ENCODE measurements around the gene KCTD18.

KCTD18 gene

DNA sequence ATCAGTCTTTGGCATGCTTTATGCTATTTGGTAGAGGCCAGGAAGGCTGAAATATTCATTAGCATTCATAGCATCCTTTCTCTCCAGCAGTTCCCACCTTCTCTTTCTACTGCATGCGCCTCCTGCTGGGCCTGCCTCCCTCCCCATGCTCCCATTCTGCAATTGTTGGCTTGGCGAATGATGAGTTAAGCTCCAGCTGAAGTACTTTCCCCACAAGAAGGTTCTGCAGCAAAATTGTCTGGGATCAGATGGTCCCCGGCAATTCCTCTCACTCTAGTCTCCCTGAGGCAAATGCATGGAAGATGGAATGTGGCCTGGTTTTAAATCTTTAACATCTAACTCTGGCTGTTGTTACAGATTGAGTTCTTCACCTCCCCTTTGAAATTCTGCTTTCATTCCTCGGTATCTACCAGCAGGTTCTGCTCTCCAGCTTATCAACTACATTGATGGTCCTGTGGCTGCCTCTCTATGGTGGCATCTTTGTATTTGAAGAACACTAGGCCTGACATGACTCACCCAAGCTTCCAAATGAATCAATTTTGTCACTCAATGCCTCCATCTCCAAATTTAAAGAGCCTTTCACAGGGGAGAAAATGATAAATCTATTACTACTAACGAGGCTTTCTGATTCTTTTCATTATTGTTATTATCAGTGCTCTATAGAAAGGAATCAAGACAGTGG lies 55.9 kb downstream of the KCTD18 start:
- no peak for ATAC-seq

DNA sequence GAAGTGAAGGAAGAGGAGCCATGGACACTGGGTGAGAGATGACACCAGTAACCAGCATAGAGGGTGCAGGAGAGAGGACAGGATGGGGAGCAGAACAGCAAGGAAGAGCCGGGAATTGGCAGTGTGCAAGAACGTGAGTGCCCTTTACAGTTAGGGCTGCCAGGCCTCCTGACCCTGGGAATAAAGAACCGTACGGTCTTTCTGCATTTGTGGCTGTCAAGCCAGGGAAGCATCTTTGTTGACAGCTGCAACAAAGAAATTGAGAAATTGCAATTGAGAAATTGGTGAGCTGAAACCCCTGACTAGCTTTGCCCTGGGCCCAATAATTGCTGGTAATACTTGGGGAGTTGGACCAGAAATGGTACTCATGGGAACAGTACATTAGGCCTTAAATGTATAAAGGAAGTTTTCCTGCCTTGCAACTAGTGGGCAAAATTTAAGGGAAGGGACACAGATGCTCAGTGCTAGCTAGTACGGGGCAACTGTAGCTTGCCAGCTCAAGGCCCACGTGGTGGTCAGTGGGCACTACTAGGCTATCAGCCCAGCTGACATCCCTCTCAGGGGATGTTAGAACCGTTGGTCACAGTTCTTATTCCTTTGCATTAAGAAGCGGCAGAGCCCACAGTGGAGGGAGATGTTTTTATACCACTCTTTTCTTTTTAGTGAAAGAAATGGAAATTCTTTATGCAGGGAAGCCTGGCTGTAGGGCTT lies 56.6 kb downstream of the KCTD18 start:
- ATAC-seq, result no peak

DNA sequence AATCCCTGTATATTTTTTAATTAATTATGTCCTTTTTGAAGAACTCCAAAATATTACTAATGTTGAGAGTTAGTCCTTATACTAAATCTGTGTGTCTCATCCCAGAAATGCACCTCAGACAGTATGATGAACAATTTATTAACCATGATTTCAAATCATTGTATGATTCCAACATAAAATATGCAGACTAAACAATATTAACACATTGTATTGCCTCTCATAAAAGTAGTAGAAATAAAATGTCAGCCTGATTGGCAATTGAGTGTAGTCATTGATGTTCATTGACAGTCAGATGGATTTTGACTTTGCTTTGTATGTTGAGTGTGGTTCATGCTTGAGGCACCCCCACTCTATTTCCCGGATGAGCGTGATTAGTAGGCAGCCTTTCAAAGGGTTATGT lies 57.5 kb downstream of the KCTD18 start:
- ATAC-seq, result no peak

DNA sequence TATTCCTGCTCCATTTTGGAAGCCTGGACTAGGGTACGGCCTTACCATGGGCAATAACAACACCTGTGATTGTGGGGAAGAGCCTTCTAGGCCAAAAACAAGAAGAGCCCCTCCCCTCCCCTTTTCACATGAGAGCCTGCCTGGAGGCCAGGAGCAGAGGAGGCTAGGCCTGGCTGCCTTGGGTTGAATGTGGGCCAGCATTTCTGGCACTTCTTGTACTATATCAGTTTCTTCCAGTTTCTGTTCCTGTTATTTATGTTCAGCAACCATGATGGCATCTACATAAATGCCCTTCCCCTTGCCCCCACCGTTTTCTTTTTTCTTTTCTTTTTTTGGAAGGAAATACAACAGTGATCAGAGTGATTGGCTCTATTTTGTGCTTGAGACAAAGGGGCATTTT lies 58.4 kb downstream of the KCTD18 start:
- no peak for ATAC-seq

DNA sequence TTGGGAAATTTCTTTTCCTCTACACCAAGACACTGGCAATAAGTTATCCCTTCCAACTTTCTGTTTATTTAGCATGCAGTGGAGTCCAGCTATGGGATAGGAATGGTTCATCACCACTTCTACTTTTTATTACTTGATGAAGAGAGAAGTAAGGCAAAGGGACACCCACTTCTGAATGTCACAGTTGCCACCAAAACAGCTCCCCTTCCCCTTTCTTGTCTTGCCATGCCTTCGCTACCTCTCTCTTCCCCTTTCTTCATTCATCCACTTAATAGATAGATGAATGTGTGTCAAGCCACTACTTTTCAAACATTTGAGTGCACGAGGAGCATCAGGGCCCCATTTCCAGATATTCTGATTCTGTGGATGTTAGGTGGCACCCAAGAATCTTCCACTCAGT lies 59.6 kb downstream of the KCTD18 start:
- no peak for ATAC-seq

DNA sequence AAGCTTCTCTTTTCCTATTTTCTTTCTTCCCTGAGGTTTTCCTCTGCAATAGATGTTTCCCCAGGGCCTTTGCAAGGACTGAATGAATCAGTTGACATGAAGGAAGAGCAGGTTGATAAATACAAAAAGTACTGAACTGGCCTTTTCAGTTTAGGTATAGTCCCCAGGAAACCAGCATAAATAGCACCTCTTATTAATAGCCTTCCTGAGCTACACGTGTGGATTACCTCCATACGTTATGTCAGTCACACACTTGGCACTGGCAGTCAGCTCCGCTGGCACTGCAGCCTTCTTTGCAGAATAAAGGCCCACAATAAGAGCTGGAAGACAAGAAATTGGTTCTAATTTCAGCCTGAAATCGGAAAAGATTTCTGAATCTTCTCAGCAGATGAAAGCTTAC lies 60.7 kb downstream of the KCTD18 start:
- no peak for ATAC-seq

DNA sequence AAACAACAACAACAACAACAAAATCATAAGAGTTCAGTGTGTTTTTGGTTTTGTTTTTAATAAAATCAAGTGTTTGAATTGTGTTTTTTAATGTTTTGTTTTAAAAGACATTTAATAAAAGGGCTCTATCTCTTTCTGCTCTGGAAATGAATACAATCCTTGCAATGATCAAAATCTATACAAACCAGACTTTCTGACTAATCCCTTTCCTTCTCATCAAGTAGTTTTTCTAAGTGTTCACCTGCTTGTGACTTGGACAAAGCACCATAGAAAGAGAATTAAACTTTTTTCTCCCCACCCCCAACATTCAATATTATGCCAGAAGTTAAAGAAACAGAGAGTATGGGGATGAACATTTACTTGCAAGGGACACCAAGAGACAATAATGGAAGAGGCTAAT lies 61.4 kb downstream of the KCTD18 start:
- no peak for ATAC-seq

DNA sequence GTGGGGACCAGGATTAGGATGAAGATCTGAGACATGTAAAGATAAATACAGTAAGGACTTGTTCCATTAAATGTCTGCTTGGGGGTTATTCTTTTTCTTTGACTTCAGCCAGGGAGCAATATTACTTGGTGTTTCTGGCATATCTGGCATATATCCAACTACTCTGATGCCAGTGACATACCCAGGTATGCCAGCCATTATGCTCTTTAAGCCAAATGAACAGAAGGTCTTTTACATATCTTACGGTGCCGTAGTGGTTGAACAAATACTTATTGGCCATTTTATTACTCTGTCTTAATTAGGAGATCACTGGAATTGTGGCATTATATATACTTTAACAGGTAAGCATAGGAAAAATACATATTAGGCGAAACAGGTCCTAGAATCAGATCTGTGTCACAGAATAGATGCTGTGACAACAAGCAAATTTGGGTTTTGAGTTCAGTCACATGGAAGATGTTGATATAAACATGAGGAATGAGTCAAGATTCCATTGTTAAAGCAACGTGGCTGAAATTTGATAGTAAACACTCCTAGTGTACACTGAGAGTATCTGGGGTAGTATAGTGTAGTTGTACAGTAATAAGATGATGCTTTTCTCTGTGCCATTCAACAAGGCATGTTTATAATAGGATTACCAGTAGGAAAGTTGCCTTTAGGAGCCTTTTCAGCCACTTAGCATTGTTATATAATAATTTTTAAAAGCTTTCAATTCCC lies 62.6 kb downstream of the KCTD18 start:
- ATAC-seq, result peak in 1 of 2 donors; percentile 27

DNA sequence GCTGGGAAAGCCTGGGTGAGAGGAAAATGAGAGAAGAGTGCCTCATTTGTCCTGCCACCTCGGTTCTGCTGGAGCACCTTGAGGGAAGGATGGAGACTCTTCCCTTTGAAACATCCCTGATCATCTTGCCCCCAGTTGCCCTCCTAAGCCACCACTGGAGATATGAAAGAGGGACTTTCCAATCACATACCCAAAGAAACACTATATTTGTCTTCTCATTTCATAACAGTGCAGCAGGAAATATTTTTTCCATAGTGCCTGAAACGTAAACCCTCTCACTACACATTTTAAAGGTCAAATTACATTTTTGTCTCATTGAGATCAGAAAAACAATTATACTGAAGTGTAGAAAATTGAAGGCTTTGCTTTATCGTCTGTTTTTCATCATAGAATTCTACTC lies 63.3 kb downstream of the KCTD18 start:
- ATAC-seq, result no peak

DNA sequence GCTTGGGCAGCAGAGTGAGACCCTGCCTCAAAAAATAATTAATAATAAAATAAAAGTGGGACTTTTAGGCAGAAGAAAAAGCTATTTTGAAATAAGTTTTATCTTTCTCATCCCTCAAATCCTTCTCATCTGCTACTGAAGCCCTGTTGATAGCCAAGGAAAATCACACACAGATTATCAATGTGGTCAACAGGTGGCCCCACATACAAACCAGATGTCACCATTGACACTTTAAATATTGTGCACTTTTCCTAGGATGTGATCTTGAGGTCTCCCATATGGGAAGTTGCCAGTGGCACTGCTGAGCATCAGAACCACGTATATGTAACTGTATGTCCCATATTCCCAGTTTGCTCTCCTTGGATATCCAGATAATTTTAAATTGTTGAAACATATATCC lies 64.6 kb downstream of the KCTD18 start:
- ATAC-seq, result no peak

DNA sequence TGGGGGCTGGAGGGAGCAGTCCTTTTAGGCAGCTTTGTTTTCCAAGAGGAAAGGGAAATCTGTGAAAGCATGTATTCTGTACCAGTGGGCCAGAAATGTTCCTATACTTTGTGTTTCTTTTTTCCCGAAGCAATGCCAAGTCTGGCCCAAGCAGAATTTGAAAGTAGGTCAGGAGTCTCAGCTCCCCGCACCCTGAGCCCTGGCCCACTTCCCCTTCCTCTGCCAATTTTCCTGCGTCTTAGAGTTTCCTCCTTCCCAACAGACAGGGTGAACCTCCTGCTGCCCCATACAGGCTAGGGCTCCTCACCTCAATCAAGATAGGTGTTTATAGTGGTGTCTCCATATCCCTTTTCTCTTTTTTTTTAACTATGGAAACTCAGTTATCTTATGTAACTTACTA lies 65.3 kb downstream of the KCTD18 start:
- no peak for ATAC-seq

DNA sequence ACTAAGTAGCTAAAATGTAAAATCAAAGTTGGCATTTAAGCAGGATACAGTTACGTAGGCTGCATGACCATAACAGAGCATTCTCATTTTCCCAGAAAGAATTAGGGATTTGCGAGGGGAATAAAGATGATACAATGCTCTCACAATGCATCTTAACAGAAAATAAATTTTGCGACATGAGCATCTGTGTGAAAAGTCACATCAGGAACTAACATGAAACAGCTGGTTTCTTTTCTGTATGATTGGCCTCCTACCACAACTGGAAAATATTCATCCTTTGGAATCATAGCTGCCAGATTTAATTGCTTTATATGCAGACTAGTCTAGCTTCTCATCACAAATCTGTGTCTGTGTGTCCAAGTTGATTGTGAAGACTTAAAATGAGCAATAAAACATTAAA lies 66.0 kb downstream of the KCTD18 start:
- no peak for ATAC-seq

DNA sequence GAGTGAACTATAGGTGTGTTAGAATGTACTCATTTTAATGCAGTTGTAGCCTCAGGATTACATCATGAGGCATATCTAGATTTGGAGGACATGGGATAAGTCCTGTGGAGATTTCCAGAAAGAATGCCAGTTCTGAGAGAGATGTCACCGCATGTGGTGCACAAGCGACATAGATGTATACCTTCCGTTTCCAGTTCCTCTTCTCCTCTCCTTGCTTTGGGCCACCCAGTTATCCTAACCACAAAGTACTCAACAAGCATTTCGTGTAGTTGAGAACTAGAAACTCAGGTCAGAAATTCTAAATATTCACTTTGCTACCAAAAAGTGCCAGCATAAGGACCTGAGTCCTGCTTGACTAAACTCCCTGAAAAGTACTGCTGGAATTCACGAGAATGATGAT lies 66.5 kb downstream of the KCTD18 start:
- ATAC-seq, result no peak

DNA sequence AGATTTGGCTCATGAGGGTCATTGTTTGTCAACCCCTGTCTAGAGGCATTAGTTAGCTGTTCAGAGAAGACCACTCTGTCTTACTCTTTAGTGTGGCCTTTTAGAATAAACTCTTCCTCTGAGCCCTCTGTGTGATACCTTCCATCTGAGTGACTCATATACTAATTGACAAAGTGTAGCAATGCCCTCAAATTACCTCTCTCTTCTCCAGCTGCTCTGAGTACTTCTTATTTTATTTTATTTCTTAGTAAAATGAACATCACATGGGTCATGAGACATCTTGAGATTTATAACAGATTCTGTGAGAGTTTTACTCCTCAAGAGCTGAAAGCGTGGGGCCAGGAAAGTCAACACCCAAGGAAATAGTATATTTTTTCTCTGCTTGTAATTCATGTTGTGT lies 67.4 kb downstream of the KCTD18 start:
- no peak for ATAC-seq

DNA sequence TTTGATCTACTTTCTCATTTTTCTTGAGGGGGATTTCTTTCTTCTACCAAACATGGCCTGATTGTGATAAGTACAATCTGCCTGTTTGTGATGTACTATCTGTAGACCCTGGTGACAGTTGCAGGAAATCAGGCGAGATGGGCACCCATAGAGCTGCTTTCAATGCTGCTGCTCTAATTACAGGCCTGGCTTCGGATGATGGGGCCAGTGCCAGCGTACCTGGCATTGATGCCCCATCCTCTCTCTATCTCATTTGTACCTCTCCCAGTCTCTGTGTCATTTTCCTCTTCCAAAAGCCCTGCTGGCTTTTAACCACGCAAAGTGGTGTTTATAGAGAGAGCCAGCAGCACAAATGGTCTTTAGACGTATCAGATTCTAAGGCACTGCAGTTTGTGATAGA lies 69.9 kb downstream of the KCTD18 start:
- ATAC-seq, result no peak
